SKM-1 treated with dmso at 0.1 percent for 144 hours (cell line): Measurements from ENCODE around the gene PRAME.
"Not testable (repeated sequence)": the region's sequence is repeated elsewhere in the genome, so short reads cannot be mapped to it uniquely, and the experiment has no call there.

Source experiments
- DNase-seq: peaks from one replicate; lab custom pipeline; 2025; ENCODE audit not compliant: unreplicated experiment; lab: John Stamatoyannopoulos, UW

PRAME gene

DNA sequence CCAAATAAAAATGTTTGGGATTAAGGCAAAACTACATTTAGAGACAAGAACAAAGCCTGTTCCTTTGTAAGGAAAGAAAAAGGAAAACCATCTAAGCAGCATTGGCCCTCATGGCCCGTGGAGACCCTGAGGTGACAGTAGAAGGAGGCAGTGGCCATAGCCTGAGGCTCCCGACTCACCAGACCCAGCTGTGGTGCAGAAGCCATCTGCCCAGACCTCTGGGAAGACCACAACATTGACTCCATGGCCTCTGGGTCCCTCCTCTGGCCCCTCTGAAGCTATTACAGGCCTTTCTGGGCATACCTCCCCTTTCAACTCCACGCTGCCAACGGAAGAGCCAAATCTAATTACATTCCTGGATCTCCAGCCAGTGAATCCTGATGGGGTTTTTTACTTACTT lies 6.4 kb downstream of the PRAME start:
- no peak for DNase-seq

DNA sequence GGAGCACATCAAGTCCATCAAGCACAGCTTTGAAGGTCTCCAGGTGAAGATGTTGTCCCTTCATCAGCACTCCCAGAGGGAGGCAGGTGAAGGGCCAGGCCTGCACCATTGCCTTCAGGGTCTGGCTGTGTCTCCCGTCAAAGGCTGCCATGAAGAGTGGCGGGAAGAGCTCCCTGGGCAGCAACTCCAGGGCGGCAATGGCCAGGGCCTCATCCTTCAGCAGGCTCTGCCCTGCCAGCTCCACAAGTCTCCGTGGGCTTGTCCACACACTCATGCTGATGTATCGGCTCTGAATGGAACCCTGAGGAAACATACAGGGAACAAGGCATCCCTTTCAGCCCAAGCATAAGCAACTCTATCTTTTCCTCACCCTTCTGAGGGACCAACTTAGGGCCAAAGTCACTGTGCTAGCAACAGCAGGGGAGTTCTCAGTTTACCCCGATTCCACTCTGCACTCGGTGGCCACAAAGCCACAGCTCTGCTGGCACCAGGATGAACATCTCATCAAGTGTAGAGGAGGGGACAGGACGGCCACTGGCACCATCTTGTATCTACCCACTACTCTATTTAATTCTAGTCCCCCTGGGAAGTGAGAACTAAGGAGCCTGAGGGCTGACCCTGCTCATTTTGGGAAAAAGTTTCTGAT lies 8.2 kb downstream of the PRAME start:
- DNase-seq = no peak

DNA sequence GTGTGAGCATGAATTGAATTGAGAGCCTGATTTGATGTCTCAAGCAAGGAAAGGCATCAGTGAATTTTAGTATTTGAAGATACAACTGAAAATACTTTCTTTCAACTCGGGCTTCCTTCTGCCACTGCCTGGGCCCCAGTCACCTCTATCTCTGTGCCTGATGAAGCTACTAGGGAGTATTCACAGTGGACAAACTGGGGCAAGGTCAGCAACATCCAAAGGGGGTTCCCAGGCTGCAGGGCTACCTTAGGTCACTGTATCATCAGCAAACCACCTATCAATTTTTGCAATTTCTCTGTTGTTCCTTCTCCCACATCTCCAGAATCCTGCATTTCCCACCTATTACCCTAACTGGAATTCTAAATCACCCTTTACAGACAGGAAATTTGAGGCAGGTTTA lies 10.2 kb downstream of the PRAME start:
- no peak for DNase-seq

DNA sequence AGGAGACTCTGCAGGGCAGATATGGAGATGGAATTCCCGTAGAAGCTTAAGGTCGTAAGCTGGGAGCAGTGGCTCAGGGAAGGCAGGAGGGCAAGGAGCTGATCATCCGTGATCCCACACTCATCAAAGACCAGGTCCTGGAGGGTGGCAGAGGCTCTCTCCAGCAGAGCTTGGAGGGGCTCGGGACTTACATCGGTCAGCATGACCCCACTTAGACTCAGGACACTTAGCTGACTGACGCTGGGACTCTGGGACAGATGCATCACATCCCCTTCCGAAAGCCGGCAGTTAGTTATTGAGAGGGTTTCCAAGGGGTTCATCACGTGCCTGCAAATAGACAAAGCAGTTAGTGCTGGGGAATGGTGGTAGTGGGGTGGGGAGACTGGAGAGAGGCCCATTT lies 10.7 kb downstream of the PRAME start:
- DNase-seq = no peak

DNA sequence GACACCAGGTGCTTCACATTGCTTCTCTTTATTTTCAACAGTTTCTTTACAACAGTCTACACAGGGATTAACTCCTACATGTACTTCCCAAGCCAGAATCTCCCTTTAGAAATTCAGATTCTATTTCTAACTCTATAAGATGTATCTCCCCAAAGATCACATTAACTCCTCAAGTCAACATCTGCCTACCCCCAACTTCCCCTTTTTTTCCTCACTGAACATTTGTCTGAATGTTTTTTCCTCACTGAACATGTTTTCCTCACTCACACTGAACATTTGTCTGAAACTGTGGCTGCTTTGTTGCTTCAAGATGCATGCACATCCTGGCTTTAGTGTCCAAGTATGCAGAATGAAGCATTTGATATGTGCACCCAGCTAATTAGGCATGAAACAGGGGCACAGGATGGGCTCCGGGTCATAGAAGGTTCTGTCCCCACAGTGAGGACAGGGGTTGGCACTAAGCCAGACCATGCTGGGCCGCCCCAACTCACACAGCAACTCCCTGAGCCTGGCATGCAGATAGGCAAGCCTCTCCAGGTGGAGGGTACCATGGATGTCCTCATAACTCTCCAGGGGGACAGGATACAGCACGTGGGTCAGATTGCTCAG lies 11.3 kb downstream of the PRAME start:
- DNase-seq = peak; percentile 33

DNA sequence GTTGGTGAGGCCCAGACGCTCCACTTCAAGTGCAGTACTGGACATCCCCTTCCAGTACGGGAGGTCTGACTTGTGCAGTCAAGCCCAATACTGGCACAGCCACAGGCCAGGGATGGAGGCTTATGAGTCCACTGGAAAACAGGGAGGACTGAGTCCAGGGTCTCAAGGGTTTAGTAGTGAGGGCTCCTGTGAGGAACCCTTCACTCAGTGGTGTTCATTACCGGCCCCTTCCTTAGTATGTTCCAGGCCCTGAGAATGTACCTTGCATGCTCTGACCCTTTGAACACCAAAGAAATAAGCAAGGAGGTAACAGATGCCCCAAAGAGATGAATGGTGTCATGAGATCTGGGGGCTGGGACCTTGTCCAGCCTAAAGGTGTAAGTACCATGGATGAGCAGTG lies 11.8 kb downstream of the PRAME start:
- no peak for DNase-seq

DNA sequence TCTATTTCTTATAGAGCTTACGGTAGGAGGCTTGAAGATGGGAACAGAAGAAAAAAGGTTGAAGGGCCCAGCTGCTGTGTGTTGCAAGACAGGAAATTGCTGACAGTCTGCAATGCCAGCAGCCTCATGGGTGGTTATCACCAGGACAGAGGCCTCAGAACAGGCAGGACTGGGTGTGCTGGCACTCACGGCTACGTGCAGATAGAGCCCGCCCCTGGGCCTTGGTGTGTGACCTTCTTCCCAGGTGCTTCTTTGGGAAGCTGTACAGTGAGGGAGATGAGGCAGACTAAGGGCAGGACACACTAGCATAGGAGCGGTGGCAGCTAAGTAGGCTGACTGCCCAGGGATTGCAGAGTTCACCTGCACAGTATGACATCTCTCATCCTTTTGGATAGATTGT lies 12.6 kb downstream of the PRAME start:
- peak; percentile 84 for DNase-seq

DNA sequence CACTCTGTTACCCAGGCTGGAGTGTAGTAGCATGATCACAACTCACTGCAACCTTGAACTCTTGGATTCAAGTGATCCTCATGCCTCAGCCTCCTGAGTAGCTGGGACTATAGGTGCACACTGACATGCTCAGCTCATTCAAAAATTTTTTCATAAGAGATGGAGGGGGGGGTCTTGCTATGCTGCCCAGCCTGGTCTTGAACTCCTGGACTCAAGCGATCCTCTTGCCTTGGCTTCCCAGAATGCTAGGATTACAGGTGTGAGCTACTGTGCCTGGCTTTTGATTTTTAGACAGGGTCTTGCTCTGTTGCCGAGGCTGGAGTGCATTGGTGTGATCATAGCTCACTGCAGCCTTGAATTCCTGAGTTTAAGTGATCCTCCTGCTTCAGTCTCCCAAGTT lies 14.0 kb downstream of the PRAME start:
- DNase-seq = no peak

DNA sequence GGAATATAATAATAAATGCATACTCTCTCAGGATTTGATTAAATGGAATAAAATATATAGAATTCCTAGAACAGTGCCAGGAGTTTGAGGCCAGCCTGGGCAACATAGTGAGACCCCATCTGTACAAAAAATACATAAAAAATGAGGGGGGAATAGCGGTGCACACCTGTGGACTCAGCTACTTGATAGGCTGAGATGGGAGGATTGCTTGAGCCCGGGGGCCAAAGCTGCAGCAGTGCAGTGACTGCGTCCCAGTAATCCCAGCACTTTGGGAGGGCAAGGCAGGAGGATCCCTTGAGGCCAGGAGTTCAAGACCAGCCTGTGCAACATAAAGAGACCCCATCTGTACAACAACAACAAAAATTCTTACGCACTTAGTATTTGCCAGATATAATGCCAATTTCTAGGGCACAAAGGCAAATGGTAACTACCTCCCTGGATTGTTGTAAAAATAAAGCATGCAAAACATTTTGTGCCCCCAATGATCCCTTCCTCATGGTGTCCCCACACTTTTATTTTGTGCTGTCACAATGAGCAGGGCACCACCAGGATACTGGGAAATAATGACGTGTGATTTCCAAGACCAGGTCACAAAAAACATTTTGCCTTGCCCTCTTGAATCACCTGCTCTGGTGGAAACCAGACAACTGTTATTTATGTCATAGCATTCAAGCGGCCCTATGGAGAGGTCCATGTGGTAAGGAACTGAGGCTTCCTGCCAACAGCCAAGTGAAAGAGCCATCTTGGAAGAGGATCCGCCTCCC lies 20.7 kb downstream of the PRAME start:
- DNase-seq = no peak

DNA sequence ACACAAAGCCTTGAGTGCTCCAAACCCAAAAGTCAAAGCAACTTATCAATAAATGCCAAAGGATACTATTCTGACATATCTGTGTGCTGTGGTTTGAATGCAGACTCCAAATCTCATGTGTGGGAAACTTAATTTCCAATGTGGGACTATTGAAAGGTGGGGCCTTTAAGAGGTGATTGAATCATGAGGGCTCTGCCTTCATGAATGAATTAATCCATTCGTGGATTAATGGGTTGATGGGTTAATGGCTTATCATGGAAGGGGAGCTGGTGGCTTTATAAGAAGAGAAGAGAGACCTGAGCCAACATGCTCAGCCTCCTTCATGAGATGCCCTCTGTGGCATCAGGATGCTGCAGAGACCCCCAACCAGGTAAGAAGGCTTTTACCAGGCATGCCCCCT lies 22.1 kb downstream of the PRAME start:
- DNase-seq = no peak

DNA sequence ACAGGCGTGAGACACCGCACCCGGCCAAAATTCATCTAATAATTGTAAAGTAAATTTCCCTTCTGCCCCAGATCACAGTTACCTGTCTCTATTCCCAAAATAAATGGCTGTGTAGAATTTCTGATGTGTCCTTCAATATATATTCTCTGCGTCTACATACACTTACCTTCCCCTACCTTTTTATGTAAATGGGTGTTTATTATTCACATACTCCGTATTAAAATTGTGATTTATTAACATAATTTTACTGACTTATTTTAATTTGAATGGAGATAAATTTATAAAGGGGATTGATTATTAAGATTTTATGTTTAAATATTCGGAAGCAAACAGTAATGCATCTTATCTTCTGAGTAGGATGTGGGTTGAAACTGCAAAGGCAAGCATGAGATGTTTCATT lies 22.6 kb downstream of the PRAME start:
- DNase-seq = no peak

DNA sequence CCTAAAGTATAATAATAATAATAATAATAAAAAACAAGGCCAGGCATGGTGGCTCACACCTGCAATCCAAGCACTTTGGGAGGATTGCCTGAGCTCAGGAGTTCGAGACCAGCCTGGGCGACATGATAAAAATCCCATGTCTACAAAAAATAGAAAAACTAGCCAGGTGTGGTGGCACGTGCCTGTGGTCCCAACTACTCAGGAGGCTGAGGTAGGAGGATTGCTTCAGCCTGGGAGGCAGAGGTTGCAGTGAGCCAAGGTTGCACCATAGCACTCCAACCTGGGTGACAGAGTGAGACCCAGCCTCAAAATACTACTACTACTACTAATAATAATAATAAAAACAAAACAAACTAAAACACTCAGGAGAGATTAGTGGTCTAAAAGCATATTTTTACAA lies 23.4 kb downstream of the PRAME start:
- DNase-seq = no peak

DNA sequence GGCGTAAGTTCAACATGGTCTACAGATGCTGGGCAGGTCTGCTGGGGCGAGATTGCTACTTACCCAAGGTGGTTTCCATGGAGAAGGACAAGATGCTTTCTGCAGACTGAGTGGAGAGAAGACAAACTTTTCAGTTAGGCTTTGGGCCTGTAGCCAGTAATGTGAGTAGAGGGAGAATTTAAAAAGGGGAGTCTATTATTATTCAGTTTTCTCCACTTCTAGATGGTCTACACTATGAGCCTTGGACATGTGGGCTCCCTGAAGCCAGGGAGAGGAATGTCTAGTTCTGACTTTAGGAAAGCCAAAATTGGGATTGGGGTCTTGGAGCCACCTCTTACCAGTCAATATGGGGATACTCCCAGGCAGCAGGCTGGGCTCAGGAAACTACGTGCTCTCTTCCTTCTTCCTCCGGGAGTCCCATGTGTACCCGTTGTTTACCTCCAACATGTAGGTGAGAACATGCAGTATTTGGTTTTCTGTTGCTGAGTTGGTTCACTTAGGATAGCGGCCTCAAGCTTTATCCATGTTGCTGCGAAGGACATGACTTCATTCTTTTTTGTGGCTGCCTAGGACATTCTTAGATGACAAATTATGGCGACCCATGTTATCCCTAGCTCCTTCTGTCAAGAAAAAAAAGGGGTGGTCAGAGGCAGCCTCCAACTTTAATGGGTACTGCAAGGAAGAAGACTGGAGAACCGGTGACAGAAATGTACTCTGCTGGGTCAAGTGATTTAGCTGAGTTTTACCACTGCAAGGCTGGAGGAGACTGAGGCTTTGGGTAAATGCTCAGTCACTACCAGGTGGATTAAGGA lies 24.3 kb downstream of the PRAME start:
- DNase-seq = no peak

DNA sequence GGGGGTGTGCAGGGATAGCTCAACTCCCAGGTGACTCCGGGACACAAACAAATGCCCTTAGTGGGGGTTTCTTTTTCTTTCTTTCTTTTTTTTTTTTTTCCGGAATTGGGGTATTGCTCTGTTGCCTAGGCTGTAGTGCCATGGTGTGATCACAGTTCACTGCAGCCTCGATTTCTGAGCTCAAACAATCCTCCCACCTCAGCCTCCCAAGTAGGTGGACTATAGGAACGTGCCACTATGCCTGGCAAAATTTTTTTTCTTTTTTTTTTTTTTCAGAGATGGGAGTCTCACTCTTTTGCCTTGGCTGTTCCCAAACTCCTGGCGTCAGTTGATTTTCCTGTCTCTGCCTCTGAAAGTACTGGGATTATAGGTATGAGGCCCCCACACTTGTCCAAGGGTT lies 25.2 kb downstream of the PRAME start:
- DNase-seq = no peak

DNA sequence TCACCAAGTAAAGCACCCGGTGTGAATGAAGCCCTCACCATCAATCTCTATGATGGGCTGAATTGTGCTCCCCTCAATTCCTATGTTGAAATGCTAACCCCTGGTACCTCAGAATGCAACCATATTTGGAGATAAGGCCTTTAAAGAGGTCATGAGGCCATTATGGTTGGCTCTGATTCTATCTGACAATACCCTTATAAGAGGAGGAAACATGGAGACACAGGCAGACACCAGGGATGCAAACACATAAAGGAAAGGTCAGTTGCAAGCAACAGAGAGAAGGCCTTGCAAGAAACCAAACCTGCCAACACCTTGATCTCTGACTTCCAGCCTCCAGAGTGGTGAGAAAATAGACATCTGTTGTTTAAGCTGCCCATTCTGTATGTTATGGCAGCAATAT lies 25.6 kb downstream of the PRAME start:
- no peak for DNase-seq

DNA sequence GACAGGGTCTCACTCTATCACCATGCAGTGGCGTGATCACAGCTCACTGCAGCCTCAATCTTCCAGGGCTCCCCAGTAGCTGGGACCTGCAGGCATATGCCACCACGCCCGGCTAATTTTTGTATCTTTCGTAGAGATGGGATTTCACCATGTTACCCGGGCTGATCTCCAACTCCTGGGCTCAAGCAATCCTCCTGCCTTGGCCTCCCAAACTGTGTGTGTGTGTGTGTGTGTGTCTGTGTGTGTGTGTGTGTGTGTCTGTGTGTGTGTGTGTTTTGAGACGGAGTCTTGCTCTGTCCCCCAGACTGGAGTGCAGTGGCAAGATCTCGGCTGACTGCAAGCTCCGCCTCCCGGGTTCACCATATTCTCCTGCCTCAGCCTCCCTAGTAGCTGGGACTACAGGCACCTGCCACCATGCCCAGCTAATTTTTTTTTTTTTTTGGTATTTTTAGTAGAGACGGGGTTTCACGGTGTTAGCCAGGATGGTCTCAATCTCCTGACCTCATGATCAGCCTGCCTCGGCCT lies 26.5 kb downstream of the PRAME start:
- DNase-seq = not testable (repeated sequence)

DNA sequence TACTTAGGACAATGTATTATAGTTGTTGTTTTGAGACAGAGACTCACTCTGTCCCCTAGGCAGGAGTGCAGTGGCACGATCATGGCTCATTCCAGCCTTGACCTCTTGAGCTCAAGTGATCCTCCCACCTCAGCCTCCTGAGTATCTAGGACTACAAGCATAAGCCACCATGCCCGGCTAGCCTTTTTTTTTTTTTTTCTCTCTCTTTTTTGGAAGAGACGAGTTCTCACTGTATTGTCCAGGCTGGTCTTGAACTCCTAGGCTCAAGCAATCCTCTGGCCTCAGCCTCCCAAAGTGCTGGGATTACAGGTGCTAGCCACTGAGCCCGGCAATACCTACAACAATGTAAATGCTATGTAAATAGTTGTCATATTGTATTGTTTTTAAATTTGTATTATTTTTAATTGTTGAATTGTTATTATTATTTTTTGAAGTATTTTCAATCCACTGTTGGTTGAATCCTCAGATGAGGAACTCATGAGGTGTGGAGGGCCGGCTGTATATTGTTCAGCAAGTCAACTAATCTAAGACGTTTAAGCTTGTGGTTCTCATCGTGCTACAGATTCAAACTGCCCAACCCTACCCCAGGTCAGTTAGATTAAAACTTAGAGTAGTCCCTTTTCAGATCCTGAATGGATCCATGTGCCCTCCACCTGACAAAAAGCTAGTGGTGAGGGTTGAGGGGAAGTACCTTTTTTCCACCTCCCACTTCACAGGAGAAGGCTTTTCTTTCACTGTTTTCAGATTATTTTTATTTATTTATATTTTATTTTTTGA lies 27.1 kb downstream of the PRAME start:
- DNase-seq = no peak

DNA sequence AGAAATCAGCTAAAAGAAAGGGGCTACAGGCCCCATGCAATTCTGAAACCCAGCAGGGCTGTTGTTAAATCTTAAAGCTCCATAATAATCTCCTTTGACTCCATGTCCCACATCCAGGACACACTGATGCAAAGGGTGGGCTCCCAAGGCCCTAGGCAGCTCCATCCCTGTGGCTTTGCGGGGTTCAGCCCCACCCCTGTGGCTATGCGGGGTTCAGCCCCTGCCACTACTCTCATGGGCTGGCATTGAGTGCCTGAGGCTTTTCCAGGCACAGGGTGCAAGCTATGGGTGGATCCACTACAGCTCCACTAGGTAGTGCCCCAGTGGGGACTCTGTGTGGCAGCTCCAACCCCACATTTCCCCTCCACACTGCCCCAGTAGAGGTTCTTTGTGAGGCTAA lies 30.3 kb downstream of the PRAME start:
- no peak for DNase-seq

DNA sequence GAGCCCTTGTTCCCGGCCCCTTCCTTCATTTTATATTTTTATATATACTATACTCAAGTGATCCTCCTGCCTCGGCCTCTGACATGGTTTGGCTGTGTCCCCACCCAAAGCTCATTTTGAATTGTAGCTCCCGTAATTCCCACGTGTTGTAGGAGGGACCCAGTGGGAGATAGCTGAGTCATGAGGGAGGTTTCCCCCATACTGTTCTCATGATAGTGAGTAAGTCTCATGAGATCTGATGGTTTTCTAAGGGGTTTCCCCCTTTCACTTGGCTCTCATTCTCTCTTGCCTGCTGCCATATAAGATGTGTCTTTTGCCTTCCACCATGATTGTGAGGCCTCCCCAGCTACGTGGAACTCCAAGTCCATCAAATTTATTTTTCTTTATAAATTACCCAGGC lies 31.8 kb downstream of the PRAME start:
- DNase-seq = no peak

DNA sequence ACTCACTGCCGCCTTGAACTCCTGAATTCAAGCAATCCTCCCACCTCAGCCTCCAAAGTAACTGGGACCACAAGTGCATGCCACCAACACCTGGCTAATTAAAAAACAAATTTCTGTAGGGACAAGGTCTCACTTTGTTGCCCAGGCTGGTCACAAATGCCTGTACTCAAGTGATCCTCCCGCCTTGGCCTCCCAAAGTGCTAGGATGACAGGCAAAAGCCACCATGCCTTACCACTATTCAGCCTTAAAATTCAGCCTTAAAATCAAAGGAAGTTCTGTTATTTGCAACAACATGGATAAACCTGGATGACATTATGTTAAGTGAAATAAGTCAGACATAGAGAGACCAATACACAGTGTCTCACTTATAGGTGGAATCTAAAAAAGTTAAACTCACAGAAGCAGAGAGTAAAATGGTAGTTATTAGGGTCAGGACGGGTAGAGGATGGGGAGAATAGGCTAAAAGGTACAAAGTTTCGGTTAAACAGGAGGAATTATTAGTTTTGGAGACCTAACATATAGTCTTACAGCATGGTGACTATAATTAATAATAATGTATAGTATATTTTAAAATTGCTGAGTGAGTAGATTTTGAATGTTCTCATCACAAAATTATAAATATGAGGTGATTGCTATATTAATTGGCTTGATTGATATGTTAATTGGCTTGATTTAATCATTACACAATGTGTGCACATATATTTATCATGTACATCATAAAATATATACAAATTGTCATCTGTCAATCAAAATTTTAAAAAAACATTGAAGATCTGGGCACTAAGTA lies 32.7 kb downstream of the PRAME start:
- DNase-seq = no peak
